ENCODE measurements around the gene HIRIP3.

HIRIP3 gene

DNA sequence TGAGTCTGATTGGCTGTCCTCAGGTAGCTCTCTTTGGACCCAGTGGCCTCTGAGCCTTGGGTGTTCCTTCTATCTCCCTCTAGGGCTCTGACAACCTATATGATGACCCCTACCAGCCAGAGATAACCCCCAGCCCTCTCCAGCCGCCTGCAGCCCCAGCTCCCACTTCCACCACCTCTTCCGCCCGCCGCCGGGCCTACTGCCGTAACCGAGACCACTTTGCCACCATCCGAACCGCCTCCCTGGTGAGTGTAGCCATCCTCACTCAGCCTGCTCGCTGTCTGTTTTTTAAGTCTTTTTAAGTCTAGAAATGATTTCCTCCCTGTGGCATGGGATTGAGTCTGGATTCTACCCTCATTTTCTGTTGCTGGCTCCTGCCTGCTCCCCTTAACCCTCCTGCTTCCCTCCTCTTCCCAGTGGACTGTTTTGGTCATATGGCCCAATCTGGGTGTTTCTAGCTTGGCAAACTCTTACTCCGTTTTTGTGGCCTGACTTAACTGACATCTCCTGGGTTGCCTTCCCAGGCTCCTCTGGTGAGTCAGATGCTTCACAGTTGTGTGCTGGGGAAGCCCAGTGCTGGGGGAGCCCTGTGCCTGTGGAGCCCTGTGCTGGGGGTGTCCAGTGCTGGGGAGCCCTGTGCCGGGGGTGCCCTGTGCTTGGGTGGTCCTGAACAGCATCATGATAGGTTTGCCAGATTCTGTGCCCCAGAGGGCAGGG, 11.8 kb downstream of the HIRIP3 start:
- DNase-seq (ENCODE audit: low spot score) = no peak

DNA sequence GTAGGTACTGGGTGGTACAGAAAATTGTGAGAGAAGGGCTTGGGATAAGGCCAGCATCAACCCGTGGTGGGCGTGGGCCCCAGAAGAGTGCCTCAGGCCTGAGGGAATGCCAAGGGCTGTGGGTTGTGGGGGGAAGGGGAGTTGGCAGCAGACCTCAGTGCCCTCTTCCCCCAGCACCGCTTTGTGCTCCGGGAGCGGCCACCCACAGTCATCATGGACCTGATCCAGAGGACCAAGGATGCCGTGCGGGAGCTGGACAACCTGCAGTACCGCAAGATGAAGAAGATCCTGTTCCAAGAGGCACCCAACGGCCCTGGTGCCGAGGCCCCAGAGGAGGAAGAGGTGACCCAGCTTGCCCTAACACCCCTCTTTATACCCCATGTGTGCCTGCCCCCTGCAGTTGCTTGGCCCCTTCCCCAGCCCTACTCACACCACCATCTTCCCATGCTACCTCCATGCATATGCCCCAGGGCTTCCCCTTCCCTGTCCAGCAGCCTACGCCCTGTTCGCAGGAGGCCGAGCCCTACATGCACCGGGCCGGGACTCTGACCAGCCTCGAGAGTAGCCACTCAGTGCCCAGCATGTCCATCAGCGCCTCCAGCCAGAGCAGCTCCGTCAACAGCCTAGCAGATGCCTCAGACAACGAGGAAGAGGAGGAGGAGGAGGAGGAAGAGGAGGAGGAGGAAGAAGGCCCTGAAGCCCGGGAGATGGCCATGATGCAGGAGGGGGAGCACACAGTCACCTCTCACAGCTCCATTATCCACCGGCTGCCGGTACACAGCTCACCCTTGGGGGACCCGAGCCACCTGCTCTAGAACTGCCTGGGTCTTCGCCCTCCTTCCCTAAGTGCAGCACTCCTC, 12.6 kb downstream of the HIRIP3 start:
- no peak for DNase-seq (ENCODE audit: low spot score)

DNA sequence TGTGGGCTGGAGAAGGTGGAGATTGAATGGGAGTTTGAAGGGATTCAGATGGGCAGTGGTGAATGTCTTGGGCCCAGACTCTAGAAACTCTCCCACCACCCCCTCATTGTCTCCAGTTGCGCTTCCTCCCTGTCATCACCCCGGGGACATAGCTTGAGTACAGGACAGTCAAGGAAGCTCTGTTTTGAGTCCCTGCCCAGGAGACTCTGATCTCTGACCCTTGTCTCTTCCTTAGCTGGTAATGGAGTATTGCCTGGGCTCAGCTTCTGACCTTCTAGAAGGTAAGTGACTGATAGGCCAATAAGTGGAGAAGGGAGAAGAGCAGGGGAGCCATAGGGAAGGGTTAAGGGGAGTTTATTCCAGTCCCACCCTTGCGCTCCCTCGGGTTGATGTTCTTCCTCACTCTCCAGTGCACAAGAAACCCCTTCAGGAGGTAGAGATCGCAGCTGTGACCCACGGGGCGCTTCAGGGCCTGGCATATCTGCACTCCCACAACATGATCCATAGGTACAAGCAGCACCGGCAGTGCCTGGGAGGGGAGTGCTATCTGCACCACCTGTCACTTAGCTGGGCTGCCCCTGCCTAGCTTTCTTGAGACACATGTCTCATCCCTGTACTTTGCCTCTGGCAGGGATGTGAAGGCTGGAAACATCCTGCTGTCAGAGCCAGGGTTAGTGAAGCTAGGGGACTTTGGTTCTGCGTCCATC, 16.7 kb downstream of the HIRIP3 start:
- DNase-seq (ENCODE audit: low spot score) = no peak

DNA sequence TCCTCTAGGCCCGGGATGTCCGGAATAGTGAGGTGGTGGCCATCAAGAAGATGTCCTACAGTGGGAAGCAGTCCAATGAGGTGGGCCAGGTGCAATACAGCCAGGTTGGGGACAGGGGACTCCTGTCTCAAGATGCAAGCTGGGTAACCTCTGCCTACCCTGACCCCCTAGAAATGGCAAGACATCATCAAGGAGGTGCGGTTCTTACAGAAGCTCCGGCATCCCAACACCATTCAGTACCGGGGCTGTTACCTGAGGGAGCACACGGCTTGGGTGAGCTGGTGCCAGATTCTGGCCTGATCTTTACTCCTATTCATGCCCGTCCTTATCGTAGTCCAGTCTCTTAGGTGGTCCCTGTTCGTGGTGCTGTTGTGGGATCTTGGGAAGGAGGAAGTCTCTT, 17.3 kb downstream of the HIRIP3 start:
- DNase-seq (ENCODE audit: low spot score) = no peak

DNA sequence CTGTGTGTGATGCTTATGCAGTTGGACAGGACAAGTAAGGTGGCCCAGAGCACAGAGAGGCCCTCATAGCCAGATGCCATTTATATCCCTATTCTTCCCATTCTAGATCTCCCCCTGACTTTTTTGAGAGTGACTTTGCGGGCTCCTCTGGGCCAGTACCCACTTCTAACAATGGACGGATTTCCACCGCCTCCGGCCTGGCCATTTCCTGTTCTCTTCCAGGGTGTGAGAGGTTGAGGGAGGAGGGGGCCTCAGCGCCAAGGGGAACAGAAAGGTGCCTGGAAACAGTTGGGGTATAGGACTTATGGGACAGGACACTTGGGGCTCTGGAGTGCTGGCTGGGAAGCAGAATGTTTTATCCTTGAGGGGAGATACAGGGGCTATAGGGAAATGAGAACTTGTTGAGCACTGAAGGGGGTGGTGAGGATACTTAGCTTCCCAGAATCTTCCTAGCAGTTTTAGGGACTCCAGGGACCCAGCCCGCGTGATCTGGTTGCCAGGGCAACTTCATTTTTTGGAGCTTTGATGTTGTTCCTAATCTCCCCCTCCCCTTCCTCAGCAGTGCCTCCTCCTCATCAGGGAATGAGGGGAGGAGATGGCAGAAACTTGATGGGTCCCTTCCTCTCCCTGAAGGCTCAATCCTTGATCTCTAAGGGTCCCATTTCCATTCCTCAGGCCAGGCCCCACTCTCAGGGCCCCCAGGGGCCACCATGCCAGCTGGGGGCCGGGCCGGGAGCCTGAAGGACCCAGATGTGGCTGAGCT, 18.2 kb downstream of the HIRIP3 start:
- DNase-seq (ENCODE audit: low spot score) = no peak

DNA sequence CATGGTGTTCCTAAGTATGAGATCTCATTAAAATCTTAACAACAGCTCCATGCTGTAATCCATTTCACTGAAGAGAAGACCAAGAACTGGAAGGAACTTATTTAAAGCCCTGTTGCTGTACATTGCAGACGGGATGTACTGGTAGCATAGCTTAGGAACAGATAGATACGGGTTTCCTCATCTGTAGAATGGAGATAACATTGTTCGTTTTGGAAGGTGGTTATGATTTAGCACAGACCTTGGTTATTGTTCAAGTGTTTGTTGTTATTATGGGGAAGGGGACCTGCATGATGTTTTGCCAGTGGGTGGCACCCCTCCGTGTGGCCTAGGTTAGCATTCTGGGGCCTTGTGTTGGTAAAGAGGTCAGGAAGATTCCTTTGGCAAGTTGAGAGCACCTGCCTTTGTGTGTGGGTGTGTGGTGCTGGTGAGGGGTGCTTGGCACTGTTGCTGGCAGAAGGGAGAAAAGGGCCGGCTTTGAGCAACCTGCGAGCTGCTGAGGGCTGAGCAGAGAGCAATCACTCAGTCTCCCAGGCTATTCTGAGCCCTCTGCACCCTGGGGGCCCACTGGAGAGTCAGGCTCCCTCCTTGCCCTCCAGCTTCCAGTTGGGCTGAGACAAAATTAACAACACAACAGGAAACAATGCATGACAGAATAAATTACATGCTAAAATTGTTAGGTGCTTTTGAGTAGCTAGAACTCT, 19.5 kb downstream of the HIRIP3 start:
- no peak for DNase-seq (ENCODE audit: low spot score)

DNA sequence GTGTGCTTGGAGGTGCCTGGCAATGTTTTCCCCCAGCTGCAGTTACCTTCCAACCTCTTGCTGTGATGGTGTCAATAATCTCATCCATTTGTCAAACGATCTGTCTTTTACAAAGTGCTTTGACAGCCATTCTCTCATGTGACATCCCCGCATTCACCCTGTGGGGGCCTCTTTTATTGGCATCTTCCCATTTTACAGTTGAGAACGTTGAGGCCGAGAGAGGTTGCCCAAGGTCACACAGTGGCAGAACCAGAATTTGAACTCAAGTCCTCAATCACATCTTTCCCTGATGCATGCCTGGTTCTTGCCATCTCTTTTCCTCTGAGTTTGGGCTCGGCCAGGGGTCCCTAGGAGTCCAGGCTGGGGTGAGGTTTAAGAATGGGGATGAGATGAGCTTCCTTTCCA, 20.3 kb downstream of the HIRIP3 start:
- no peak for DNase-seq (ENCODE audit: low spot score)

DNA sequence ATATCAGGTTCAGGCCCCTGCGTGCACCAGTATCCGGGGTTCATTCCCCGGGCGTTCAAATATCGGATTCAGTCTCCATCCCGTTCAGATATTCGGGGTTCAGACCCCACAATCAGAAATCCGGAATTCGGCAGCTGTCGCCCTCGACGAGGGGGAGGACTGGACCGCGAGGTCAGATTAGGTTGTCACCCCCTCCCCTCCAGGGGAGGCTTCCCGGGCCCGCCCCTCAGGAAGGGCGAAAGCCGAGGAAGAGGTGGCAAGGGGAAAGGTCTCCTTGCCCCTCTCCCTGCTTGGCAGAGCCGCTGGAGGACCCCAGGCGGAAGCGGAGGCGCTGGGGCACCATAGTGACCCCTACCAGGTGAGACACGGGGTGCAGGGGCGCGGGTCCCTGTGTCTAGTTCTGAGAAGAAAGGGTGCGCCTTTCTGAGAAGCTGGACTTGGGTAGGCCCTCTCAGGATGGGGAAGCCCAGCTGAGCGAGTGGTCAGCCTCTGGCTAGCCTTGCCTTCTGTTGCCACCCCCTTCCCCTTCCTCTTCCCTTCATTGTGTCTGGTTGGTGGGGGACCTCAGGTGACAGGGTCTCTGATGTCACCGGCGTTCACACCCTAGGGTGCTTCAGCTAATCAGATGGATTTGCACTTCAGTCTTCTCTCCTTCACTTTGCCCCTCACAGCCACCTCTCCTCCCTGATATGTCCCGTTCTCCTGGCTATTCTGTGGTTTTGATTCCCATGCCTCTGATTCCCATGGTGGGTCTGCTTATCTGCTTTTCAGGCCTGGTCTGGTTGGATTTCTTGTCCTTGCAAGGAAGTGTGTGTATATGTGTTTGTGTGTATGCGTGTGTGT, 20.9 kb downstream of the HIRIP3 start:
- peak; percentile 63 for DNase-seq (ENCODE audit: low spot score)

DNA sequence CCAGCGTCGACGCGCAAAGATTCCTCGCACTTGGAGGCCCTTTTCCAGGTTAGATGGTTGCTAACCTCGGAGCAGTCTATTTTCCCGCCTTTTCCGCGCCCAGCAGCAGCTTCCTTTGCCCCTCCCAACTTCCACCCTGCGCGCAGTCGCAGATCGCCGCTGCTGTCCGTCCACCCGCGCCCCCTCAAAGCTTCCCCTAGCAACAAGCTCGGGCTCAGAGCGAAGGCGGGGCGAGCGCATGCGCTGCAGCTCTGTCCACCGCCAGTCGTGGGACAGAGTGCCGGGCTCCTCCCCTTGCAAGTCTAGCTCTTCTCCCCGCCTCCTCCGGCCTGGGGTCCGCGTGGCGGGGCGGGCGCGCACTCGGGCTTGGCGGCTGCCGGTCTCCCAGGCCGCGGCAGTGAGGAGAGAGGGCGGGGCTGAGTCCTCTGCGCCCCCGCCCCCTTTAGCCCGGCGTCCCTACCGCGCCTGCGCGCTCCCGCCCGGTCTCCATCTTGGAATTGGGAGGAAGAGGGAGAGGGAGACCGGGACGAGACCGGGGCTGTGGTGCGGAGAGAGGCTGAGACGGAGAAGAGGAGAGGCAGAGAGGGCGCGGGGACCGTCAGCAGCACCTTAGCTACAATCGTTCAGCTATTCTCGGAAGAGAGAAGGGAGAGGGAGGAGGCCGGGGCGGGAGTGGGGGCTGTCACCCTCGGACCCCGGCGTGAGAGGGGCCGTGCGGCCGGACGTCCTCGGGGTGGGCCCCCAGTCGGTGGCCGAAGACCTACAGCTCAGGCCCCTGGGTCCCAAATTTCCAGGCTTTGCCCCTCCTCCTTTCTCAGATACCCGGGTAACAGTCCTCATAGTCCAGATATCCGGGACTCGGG, 21.8 kb downstream of the HIRIP3 start, which contains the start of gene TAOK2:
TAOK2 (plus strand) TSS at position 485 of the 863 bp plus-strand sequence. CDS start 3,905 bp downstream, outside the sequence.
- peak; percentile 100 for DNase-seq (ENCODE audit: low spot score)

DNA sequence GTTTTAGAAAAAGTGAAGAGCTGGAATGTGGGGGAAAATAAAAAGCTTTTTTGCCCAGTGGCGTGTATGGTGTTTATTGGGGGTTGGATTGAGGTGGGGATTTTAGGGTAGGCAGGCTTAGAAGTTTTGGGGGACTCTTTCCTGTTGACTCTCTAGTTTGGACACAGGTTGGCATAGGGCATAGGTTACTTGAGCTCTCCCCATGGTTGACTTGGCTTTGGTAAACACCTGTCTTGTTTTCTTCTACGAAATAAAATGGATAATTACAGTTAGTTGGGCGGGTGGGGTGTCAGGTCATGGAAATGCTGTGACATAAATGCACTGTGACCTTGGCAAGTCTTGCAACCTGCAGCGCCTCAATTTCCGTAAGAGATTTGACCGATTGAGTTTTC, 22.4 kb downstream of the HIRIP3 start:
- DNase-seq (ENCODE audit: low spot score) = no peak

DNA sequence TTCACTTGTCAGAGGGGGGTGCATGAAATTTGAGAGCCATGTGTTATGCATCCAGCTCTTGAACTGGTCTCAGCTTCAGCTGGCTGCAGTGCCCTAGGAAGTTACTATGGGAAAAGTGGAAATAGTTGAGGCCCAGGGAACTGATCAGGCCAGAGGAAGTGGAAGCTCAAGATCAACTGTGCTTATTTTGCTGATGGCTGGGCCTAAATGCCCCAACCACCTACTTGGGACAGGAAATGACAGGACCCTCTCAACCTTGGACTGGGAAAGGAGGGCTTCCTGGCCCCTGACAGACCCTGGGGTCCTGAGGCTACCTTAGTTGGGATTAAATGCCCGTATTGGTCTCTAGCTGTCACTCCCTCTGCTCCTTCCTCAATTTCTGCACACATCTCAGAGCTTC, 22.9 kb downstream of the HIRIP3 start:
- no peak for DNase-seq (ENCODE audit: low spot score)

DNA sequence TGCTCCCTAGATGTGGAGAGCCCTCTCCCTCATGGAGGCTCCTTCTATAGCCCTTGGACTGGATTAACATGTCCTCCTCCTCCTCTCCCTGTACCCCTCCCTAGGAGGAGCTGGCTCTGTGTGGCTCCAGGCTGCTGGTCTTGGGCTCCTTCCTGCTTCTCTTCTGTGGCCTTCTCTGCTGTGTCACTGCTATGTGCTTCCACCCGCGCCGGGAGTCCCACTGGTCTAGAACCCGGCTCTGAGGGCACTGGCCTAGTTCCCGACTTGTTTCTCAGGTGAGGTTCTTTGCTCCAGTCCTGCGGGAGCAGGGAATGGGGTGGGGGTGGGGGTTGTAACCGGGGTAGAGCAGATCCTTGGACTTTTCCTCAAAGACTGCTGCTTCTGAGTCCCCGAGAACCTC, 24.1 kb downstream of the HIRIP3 start:
- DNase-seq (ENCODE audit: low spot score) = no peak

DNA sequence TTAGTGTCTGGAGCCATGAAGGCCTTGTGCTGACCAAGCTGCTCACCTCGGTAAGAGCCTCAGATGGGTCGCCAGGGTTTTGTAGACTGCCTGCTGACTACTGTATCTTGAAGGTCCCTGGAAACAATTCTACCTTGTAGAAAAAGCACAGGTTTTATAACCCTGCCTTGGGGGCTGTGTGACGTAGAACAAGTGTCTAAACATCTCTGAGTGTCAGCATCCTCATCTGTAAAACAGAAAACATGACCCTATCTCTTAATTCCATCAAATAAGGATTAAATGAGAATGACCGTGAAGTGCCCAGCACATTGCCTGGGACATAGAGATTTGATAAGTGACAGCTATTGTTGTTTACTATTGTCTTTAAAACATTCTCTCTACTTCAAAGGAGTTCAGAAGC, 27.2 kb downstream of the HIRIP3 start:
- DNase-seq (ENCODE audit: low spot score) = no peak

DNA sequence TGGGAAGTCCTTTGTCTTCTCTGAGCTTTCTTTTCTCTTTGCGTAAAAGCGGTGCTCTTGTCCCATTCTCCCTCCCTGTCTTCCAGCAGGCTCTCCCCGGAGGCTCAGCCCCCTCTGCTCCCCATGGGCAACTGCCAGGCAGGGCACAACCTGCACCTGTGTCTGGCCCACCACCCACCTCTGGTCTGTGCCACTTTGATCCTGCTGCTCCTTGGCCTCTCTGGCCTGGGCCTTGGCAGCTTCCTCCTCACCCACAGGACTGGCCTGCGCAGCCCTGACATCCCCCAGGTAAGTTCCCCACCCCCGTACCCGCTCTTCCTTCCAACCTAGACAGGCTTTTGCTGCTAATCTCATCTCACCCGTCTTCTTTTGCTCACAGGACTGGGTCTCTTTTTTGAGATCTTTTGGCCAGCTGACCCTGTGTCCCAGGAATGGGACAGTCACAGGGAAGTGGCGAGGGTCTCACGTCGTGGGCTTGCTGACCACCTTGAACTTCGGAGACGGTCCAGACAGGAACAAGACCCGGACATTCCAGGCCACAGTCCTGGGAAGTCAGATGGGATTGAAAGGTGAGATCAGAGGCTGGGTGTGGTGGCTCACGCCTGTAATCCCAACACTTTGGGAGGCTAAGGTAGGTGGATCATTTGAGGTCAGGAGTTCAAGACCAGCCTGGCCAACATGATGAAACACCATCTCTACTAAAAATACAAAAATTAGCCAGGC, 32.2 kb downstream of the HIRIP3 start:
- no peak for DNase-seq (ENCODE audit: low spot score)

DNA sequence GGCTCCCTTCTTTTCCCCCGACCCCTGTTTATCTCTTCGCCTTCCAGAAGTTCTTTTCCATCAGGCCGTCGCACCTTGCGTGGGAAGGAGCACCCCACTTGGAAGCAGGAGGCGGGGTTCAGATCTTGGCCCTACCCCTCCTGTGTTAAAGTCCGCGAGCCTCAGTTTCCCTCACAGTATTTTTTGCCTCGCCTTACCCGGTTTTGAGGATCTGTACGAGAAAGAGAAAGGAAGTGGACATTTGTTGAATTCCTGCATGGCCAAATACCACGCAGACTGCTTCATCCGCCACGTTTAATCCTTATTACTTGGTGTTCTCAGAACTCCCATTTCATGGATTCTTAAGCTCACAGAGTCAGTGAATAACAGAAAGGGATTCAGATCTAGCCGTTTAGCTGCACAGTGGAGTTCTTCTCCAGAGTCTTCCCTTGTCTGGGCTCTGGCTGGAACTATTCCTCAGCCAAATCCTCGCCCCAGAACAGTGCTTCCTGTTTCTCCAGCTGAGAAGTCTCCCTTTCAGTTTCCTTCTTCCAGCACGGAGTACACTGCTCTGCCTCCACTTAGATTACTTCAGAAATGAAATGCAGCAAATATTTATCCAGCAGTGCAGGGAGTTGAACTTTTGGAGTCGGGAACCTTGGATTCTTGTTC, 32.9 kb downstream of the HIRIP3 start:
- no peak for DNase-seq (ENCODE audit: low spot score)

DNA sequence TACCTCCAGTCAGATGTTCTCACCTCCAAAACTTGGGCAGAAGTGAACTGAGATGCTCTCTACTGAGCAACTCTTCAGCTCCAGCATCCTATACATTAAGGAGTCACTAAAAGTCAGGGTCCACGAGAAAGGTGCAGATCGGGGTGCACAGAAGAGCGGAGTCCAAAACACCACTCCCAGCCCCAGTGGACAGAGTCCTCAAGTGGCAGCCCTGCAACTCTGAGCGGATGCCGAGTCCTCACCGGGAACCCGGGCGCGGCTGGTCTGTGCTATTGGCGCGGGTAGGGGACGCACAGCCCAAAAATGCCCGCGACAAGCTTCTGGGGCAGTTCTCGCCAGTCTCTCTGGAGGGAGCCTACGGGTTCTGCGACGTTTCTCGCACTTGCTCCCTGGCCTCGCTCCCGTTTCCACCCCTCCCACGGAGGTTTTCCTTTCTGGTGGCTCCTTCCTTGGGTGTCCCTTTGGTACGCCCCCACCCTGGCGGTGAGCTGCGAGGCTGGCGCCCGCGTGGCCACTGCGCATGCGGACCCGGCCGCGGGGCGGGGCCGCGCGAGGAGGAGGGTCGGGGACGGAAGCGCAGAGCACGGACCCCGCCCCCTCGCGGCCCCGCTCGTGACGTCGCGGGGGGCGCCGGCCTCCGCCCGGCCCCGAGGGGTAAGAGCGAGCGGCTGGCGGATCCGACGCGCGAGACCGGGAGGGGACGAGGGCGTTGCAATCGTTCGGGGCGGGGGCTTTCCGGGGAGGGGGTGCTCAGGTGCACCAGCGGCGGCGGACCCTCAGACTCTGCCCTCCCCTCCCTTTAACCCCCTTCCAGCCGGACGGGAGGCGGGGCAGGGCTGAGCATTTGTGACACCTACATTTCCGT, 33.7 kb downstream of the HIRIP3 start, which contains the start of gene TMEM219:
TMEM219 (plus strand) TSS at position 601 of the 865 bp plus-strand sequence. CDS start 1,065 bp downstream, outside the sequence.
- peak; percentile 99 for DNase-seq (ENCODE audit: low spot score)

DNA sequence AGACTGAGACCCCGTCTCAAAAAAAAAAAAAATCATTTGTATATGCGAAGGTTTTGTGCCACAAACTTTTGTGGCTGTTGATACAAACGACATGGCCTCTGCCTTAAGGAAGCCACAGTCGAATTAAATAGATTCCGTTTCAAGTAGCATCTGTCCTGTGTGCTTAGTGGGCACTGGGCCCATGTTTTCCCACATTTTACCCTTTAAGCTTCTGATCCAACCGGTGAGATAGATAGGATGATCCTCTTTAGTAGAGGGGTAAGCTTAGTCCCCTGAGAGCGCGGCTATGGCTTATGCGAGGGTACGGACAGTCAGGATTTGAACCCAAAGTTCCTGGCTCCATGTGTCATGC, 34.3 kb downstream of the HIRIP3 start:
- DNase-seq (ENCODE audit: low spot score) = no peak
